Retina (tissue), 1 donor: ENCODE data around the gene APOBEC3C.
"Not testable (repeated sequence)": the region's sequence is repeated elsewhere in the genome, so short reads cannot be mapped to it uniquely, and the experiment has no call there.

ENCODE experiments used
- DNase-seq: peaks from one replicate; pipeline ENCODE4 v3.0.0-alpha.2; 2016

The APOBEC3C gene

DNA sequence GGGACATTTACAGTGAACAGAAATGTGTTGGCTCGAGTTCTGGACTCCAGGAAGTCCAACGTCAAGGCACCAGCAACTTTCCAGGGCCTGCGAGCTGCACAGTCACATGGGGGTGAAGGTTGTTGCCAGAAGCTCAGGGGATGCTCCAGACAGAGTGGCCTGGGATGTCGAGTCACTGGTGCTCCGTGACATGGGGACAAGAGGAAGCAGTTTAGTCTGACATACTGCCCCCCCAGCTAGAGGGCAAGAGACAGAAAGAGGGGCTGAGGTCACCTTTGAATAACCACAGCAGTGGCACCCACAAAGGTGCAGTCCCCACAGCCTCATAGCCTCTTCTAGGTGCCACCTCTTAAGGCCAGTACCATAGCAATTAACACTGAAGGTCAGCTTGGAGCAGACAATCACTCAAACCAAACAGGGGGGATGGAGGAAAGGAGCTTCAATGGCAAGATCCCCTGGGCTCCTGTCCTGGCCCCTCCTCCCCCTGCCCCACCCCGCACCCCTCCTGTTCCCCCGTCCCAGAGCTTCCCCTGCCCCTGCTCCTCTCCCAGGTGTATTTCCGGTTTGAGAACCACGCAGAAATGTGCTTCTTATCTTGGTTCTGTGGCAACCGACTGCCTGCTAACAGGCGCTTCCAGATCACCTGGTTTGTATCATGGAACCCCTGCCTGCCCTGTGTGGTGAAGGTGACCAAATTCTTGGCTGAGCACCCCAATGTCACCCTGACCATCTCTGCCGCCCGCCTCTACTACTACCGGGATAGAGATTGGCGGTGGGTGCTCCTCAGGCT is 10.7 kb downstream of the APOBEC3C start:
- no peak for DNase-seq

GRCh38 chr22:39026509-39027150 is 12.6 kb downstream of the APOBEC3C start:
- DNase-seq, result no peak

DNA sequence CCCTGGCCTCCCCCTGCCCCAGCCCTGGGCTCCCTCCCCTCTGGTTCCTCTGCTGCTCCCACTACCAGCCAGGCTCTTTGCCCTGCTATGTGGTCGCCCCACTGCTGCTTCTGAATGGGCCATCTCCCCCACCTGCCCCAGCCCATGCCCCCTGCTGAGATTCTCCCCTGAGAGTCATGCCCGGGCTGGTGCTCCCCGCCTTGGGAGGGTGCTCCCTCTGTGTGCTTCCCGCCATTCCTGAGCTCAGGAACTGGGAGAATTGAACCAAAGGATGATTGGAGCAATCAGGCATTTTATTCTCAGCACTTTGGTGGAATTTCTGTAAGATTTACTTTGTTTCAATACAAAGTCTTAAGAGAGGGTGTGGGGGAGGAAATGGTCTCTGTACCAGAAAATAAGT is 13.7 kb downstream of the APOBEC3C start:
- DNase-seq, result no peak

DNA sequence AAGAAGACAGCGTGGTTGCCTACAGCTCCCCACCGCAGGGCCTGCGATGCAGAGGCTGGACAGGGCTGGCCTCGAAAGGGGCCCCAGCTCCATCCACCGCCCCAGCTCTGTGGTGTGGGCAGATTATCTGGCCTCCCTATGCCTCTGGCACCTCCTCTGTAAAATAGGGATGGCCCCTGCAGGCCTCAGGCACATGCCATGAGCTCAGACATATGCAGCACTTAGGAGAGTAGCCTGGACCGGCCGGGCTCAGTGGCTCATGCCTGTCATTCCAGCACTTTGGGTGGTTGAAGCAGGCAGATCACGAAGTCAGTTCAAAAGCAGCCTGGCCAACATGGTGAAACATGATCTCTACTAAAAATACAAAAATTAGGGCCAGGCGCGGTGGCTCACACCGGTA is 14.2 kb downstream of the APOBEC3C start:
- DNase-seq, result no peak

- DNase-seq, result no peak
These were observed 15.2 kb downstream of the APOBEC3C start for GRCh38 chr22:39029227-39029626.

GRCh38 chr22:39030705-39031104 is 16.6 kb downstream of the APOBEC3C start:
- no peak for DNase-seq

GRCh38 chr22:39031434-39032295 is 17.6 kb downstream of the APOBEC3C start:
- DNase-seq, result not testable (repeated sequence)

- not testable (repeated sequence) for DNase-seq
These were observed 23.0 kb downstream of the APOBEC3C start for GRCh38 chr22:39037071-39037470.

DNA sequence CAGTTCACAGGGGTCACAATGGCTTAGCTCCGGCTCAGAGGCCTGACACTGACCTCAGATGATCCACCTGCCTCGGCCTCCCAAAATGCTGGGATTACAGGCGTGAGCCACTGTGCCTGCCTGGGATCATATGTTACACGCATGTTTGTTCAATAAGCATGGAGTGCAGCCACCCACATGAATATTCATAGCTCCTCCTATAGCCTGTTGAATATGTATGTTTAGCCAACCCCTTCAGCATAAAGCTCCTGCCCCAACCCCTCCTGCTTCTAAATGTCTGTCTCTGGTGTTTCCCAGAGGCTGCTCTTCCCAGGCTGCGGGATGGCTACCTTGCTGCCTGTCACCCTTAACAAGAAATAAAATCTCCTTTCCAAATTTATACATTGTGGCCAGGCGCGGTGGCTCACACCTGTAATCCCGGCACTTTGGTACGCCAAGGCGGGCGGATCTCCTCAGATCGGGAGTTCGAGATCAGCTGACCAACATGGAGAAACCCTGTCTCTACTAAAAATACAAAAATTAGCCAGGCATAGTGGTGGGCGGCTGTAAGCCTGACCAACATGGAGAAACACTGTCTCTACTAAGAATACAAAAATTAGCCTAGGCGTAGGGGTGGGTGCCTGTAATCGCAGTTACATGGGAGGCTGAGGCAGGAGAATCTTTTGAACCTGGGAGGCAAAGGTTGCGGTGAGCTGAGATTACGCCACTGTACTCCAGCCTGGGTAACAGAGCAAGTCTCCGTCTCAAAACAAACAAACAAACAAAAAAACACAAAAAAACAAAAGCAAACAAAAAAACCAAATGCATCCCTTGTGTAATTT is 25.5 kb downstream of the APOBEC3C start:
- DNase-seq, result no peak

DNA sequence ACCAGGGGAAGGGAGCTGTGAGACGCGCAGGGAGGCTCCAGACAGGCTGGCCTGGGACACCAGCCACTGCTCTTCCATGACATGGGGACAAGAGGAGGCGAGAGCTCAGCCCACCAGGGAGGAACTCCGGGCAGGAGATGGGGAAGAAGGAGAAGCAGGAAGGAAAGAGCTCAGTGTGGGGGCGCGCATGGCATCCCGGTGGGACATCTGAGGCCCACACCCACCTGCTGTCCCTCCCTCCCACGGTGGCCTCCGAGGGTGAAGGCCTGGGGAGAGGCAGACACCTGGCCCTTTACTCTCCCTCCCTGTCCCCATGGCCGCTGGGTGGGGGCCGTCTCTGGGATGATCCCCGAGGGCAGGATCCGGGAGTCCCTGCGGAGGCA is 26.1 kb downstream of the APOBEC3C start:
- peak; percentile 25 for DNase-seq

GRCh38 chr22:39040538-39041296 is 26.7 kb downstream of the APOBEC3C start, which contains the start of gene APOBEC3F:
TSS of gene APOBEC3F (plus strand) at chr22:39040864. CDS start at chr22:39040961, 97 bp downstream.
- peak; percentile 44 for DNase-seq

GRCh38 chr22:39041908-39042307 is 27.9 kb downstream of the APOBEC3C start:
- DNase-seq, result no peak

DNA sequence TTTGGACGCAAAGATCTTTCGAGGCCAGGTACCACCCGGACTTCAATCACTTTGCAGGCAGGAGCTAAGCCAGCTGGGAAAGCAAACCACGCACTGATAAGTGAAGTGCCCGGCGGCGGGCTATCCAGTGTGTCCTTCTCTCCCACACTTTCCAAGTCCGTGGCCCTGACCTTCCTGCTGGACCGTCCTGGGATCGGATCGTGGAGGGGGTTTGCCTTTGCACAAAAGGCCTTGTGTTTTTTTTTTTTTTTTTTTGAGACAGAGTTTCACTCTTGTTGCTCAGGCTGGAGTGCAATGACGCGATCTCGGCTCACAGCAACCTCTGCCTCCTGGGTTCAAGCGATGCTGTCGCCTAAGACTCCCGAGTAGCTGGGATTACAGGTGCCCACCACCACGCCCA is 29.0 kb downstream of the APOBEC3C start:
- DNase-seq, result not testable (repeated sequence)

DNA sequence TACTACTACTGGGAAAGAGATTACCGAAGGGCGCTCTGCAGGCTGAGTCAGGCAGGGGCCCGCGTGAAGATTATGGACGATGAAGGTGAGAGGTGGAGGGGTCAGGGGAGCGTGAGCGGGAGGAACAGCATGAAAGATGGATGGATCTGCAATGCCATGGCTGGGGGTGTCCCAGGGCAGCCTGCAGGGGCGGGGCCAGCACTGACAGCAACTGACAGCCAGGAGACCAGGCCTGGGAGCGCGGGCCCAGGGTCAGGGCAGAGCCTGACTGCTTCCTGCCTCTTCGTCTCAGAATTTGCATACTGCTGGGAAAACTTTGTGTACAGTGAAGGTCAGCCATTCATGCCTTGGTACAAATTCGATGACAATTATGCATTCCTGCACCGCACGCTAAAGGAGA is 31.1 kb downstream of the APOBEC3C start:
- not testable (repeated sequence) for DNase-seq

DNA sequence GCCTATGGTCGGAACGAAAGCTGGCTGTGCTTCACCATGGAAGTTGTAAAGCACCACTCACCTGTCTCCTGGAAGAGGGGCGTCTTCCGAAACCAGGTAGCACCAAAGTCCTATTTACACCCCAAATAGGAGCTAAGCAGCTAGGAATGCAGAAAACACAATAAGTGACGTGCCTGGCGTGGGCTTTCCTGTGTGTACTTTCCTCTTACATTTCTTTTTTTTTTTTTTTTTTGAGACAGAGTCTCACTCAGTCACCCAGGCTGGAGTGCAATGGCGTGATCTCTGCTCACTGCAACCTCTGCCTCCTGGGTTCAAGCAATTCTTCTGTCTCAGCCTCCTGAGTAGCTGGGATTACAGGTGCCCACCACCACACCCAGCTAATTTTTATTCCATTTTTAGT is 35.4 kb downstream of the APOBEC3C start:
- DNase-seq, result not testable (repeated sequence)

GRCh38 chr22:39051844-39052495 is 37.9 kb downstream of the APOBEC3C start:
- not testable (repeated sequence) for DNase-seq

DNA sequence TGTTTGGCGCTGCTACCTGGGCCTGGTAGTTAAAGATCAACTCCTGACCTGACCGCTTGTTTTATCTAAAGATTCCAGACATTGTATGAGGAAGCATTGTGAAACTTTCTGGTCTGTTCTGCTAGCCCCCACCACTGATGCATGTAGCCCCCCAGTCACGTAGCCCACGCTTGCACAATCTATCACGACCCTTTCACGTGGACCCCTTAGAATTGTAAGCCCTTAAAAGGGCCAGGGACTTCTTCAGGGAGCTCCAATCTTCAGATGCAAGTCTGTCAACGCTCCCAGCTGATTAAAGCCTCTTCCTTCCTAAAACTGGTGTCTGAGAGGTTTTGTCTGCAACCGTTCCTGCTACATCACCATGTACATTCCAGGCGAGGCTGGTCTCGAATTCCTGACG is 41.6 kb downstream of the APOBEC3C start:
- no peak for DNase-seq

DNA sequence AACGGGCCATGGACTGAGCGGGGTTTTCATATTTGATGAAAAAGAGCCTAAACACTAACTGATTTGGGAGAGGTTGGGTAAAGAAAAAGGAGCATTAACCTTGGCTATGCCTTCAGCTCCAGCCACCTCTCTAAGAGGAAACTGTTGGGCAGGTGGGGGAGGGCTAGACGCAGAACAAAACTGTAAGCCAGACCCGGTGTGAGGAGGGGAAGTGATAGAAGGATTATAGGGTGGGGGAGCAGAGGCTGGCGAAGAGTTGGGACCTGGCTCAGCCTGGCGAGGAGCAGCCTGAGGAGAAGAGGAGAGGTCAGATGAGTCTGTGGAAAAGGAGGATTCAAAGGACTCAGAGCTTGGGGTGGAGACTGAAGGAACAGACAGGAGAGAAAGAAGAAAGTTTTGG is 47.2 kb downstream of the APOBEC3C start:
- DNase-seq, result not testable (repeated sequence)

- DNase-seq, result not testable (repeated sequence)
These were observed 47.9 kb downstream of the APOBEC3C start for GRCh38 chr22:39061951-39062350.

DNA sequence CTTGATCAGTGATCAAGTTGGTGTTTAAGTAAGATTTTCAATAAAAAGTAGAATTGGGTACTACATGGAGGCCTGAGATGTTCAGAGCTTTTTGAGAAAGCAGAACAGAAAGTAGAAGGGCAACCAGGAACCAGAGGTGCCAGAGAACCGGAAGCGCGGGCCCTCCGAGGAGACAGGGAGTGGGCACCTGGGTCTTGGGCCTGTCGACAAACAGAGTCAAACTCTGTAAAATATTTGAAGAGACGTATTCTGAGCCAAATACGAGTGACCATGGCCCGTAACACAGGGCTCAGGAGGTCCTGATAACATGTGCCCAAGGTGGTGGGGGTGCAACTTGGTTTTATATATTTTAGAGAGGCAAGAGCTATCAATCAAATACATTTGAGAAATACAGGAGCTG is 49.8 kb downstream of the APOBEC3C start:
- not testable (repeated sequence) for DNase-seq
